Measurements from ENCODE around the gene OR4L1. TPM values are rescaled to one million over a fixed set of nuclear protein-coding genes. Genes with fewer than 3 reads are reported as not detected.

The OR4L1 gene
- total RNA-seq, result not detected in 2 replicates

GRCh38 chr14:20059745-20060144 lies at the start of gene OR4L1:
Gene OR4L1, plus strand, starts transcription at chr14:20060045. Its CDS starts 0 bp downstream, at chr14:20060045.

GRCh38 chr14:20019257-20019865 lies 40.5 kb upstream of the OR4L1 start, which contains the start of gene OR4K14:
Gene OR4K14, minus strand, starts transcription at chr14:20019307. Its CDS starts 4,114 bp downstream, at chr14:20015193.

GRCh38 chr14:20035938-20036337 lies 23.9 kb upstream of the OR4L1 start, which contains the start of gene OR4K13:
Gene OR4K13, minus strand, starts transcription at chr14:20036038. Its CDS starts 1,280 bp downstream, at chr14:20034758.

DNA sequence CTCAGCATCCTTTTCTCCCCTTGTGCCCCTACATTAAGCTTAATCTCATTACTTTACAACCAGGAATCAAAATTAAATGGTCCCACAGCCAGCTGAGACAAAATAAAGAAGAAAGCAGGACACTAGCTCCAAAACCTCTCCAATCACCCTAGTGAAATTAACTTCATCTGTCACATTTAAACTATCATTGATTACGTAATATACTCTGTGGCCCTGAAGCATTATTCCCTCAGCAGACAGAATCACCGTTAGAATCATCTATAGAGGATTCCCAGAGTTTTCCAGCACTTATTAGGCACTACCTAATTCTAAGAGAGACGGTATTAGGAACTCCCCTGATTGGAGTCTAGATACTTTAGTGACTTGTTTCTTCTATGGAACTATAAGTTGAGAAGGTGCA lies 50.6 kb downstream of the OR4L1 start, which contains the start of gene OR4K17:
Gene OR4K17 (plus strand): TSS at position 302 of the 400 bp plus-strand sequence. CDS start 6,761 bp downstream, outside the sequence.

Other genes with a start within 250 kb of the OR4L1 start
- gene OR4K2, start 184.9 kb upstream of the OR4L1 start, total RNA-seq, result not detected in 2 replicates
- gene OR4K5, start 139.4 kb upstream of the OR4L1 start, total RNA-seq, result not detected in 2 replicates
- not detected in 2 replicates for gene OR4K1, start 129.1 kb upstream of the OR4L1 start, total RNA-seq
- not detected in 2 replicates for gene OR4K15, start 84.5 kb upstream of the OR4L1 start, total RNA-seq
- gene OR4Q2, start 57.9 kb upstream of the OR4L1 start, total RNA-seq, result not detected in 2 replicates
- not detected in 2 replicates for gene OR4K14, start 40.7 kb upstream of the OR4L1 start, total RNA-seq
- not detected in 2 replicates for gene OR4K13, start 24.0 kb upstream of the OR4L1 start, total RNA-seq
- not detected in 2 replicates for gene OR4K17, start 50.7 kb downstream of the OR4L1 start, total RNA-seq
- not detected in 2 replicates for gene OR4N5, start 78.8 kb downstream of the OR4L1 start, total RNA-seq
- not detected in 2 replicates for gene OR11G2, start 130.9 kb downstream of the OR4L1 start, total RNA-seq
- not detected in 2 replicates for gene OR11H6, start 163.7 kb downstream of the OR4L1 start, total RNA-seq
- gene OR11H7, start 168.9 kb downstream of the OR4L1 start, total RNA-seq, result not detected in 2 replicates
- gene OR11H4, start 179.2 kb downstream of the OR4L1 start, total RNA-seq, result not detected in 2 replicates
- 5.2 and 7.5 TPM in 2 replicates for gene TTC5, start 245.9 kb downstream of the OR4L1 start, total RNA-seq